NCI-H128 (cell line): ENCODE measurements around the gene RPGR.

Source experiments
- DNase-seq: peaks from one replicate; lab custom pipeline; 2025; ENCODE audit not compliant: unreplicated experiment; lab: John Stamatoyannopoulos, UW

The RPGR gene

GRCh38 chrX:38327007-38327774 is at the start of gene RPGR:
Gene RPGR, minus strand, starts transcription at chrX:38327509. Its CDS starts 142 bp downstream, at chrX:38327367.
- DNase-seq: peak; percentile 85

GRCh38 chrX:38376747-38377146 is 49.4 kb upstream of the RPGR start:
- DNase-seq: no peak

- DNase-seq: no peak
These were observed 48.6 kb upstream of the RPGR start for GRCh38 chrX:38375891-38376290.

- DNase-seq: no peak
These were observed 47.1 kb upstream of the RPGR start for GRCh38 chrX:38374431-38374830.

- no peak for DNase-seq
These were observed 44.3 kb upstream of the RPGR start for GRCh38 chrX:38371641-38372040.

GRCh38 chrX:38368774-38369173 is 41.5 kb upstream of the RPGR start:
- DNase-seq: no peak

GRCh38 chrX:38365954-38366353 is 38.6 kb upstream of the RPGR start:
- no peak for DNase-seq

GRCh38 chrX:38363046-38363445 is 35.7 kb upstream of the RPGR start:
- no peak for DNase-seq

GRCh38 chrX:38357747-38358673 is 30.7 kb upstream of the RPGR start:
- no peak for DNase-seq

- no peak for DNase-seq
These were observed 29.1 kb upstream of the RPGR start for GRCh38 chrX:38356401-38356800.

GRCh38 chrX:38352362-38352761 is 25.1 kb upstream of the RPGR start, which contains the start of gene OTC:
Gene OTC, plus strand, starts transcription at chrX:38352604. Its CDS starts 93 bp downstream, at chrX:38352697.
- DNase-seq: no peak

- DNase-seq: no peak
These were observed 24.0 kb upstream of the RPGR start for GRCh38 chrX:38351346-38351745.

GRCh38 chrX:38347136-38347535 is 19.8 kb upstream of the RPGR start:
- no peak for DNase-seq

GRCh38 chrX:38346150-38346549 is 18.8 kb upstream of the RPGR start:
- DNase-seq: no peak

- DNase-seq: no peak
These were observed 15.8 kb upstream of the RPGR start for GRCh38 chrX:38342853-38343778.

- DNase-seq: no peak
These were observed 14.1 kb upstream of the RPGR start for GRCh38 chrX:38341442-38341841.

GRCh38 chrX:38336538-38337240 is 9.4 kb upstream of the RPGR start:
- DNase-seq: no peak

GRCh38 chrX:38335382-38335781 is 8.1 kb upstream of the RPGR start:
- DNase-seq: no peak

GRCh38 chrX:38332505-38332904 is 5.2 kb upstream of the RPGR start:
- no peak for DNase-seq

GRCh38 chrX:38327775-38328081 is 419 bp upstream of the RPGR start:
- DNase-seq: no peak
